ENCODE results near the gene LSM4. TPM values are rescaled to one million over a fixed set of nuclear protein-coding genes. Genes with fewer than 3 reads are reported as not detected.

LSM4 gene
- total and polyA plus RNA-seq, 2 of the 13 experiments (the other 11 are each of a cell fraction or from before 2014, with no cell fraction given), result 65.8 to 166 TPM

GRCh38 chr19:18309525-18310064 lies 13.3 kb downstream of the LSM4 start:
- peaks cover 74% of the 10 kb centered on the region for H3K4me1 ChIP-seq (ENCODE audit: insufficient read depth, low read length)
- in situ Hi-C loops (cut with HindIII; ENCODE audit: extremely low pct_ligation_motif_present, low pct_unique_long_range_greater_than_20kb), result no loop called here
- BruUV-seq (replicated peaks), result no TSS peak
- H3K36me3 ChIP-seq (replicated peaks in 1 of 2; ENCODE audit: control insufficient read depth in 1 of 2, insufficient read depth in 2 of 2, low read length in 2 of 2), result peaks cover 6 to 28% of the 10 kb centered on the region in 2 experiments; a peak in 4 of 5 replicates
- DNase-seq (ENCODE audit: low spot score), result no peak
- H3K27ac ChIP-seq (ENCODE audit: extremely low read length, insufficient read depth, low read length), result no peak overlapping the region
- CTCF ChIA-PET (ENCODE audit: low intra/inter-chr PET ratio, low total read pairs), result no interaction called here
- H3K9me3 ChIP-seq (ENCODE audit: low read length), result no peaks in the 10 kb centered on the region
- TF ChIP-seq, protein P1, sequence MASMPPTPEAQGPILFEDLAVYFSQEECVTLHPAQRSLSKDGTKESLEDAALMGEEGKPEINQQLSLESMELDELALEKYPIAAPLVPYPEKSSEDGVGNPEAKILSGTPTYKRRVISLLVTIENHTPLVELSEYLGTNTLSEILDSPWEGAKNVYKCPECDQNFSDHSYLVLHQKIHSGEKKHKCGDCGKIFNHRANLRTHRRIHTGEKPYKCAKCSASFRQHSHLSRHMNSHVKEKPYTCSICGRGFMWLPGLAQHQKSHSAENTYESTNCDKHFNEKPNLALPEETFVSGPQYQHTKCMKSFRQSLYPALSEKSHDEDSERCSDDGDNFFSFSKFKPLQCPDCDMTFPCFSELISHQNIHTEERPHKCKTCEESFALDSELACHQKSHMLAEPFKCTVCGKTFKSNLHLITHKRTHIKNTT (CRISPR knock-in tag; IDR thresholded peaks at IDR 0.05), result no peak
- TF ChIP-seq ZBTB39 (CRISPR knock-in tag; IDR thresholded peaks at IDR 0.05), result no peak
- TF ChIP-seq HOXA3 (CRISPR knock-in tag; IDR thresholded peaks at IDR 0.05), result 0 out of 2 replicates have a peak, but pooled peaks have one; percentile 29
- TF ChIP-seq ZC3H13 (CRISPR knock-in tag; IDR thresholded peaks at IDR 0.05), result 0 out of 2 replicates have a peak, but pooled peaks have one; percentile 16
- peak; percentile 31; the same call in 1 of the 2 replicates for TF ChIP-seq ZBTB33 (CRISPR knock-in tag; IDR thresholded peaks at IDR 0.05)
- TF ChIP-seq MAFG (CRISPR knock-in tag; IDR thresholded peaks at IDR 0.05), result no peak
- peak; percentile 69 for TF ChIP-seq AGO2 (optimal IDR thresholded peaks at IDR 0.05; ENCODE audit: low read depth, low read length)
- TF ChIP-seq PRPF4 (IDR thresholded peaks at IDR 0.05; ENCODE audit: low read depth, low read length, poor library complexity, severe bottlenecking), result no peak
- TF ChIP-seq, protein P2, sequence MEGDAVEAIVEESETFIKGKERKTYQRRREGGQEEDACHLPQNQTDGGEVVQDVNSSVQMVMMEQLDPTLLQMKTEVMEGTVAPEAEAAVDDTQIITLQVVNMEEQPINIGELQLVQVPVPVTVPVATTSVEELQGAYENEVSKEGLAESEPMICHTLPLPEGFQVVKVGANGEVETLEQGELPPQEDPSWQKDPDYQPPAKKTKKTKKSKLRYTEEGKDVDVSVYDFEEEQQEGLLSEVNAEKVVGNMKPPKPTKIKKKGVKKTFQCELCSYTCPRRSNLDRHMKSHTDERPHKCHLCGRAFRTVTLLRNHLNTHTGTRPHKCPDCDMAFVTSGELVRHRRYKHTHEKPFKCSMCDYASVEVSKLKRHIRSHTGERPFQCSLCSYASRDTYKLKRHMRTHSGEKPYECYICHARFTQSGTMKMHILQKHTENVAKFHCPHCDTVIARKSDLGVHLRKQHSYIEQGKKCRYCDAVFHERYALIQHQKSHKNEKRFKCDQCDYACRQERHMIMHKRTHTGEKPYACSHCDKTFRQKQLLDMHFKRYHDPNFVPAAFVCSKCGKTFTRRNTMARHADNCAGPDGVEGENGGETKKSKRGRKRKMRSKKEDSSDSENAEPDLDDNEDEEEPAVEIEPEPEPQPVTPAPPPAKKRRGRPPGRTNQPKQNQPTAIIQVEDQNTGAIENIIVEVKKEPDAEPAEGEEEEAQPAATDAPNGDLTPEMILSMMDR (CRISPR knock-in tag; IDR thresholded peaks at IDR 0.05), result no peak
- peak; percentile 82 for TF ChIP-seq AGO1 (IDR thresholded peaks at IDR 0.05; ENCODE audit: low read depth, low read length, poor library complexity, severe bottlenecking)
- no peak for TF ChIP-seq TSC22D2 (CRISPR knock-in tag; IDR thresholded peaks at IDR 0.05; ENCODE audit: borderline replicate concordance)
- 0 out of 4 replicates have a peak, but pooled peaks of 1 of the 2 experiments have one; percentile 39 for TF ChIP-seq POLR2A (IDR thresholded peaks at IDR 0.05; ENCODE audit: insufficient read depth in 1 of 2, low read depth in 2 of 2, low read length in 2 of 2)
- TF ChIP-seq CC2D1A (CRISPR knock-in tag; IDR thresholded peaks at IDR 0.05), result no peak
- TF ChIP-seq MXD1 (CRISPR knock-in tag; IDR thresholded peaks at IDR 0.05), result no peak
- no peaks in the 10 kb centered on the region for H3K27me3 ChIP-seq (ENCODE audit: control insufficient read depth in 1 of 2, insufficient read depth in 2 of 2, low read length in 2 of 2)
- no peak for ATAC-seq
- H2AFZ ChIP-seq (ENCODE audit: low read length), result no peak overlapping the region
- H3K9ac ChIP-seq (ENCODE audit: insufficient read depth, low read depth, low read length), result no peak overlapping the region
- H4K20me1 ChIP-seq (ENCODE audit: insufficient read depth, low read length), result no peaks in the 10 kb centered on the region
- H3K4me3 ChIP-seq (replicated peaks in 1 of 3; ENCODE audit: insufficient read depth in 1 of 3, low read depth in 2 of 3, low read length in 3 of 3), result no peak overlapping the region
- H3K4me2 ChIP-seq (ENCODE audit: low read depth, low read length), result no peak overlapping the region
- POLR2A ChIA-PET, result interaction anchor here (0.6 kb wide), 1 partner anchor 31 kb away, joined by 3 read pairs; no protein-coding TSS in a partner anchor
- WGBS (ENCODE audit: low lambda C conversion rate), result over 99% methylated on average over 28 of the region's 33 CpGs
- H3K79me2 ChIP-seq (ENCODE audit: insufficient read depth, low read length), result no peaks in the 10 kb centered on the region
- intact Hi-C loops (cut with micrococcal nuclease; ENCODE audit: unreplicated experiment), result no loop called here
- FAIRE-seq, result no peak
